Dedifferentiated amniotic fluid mesenchymal stem cell (primary cell): ENCODE results near the gene SCTR.

Source experiments
- DNase-seq: peaks from one replicate; pipeline ENCODE4 v3.0.0-alpha.2; 2016; ENCODE audit errors: extremely low spot score

Gene SCTR

GRCh38 chr2:119523383-119523951 lies 816 bp downstream of the SCTR start:
- DNase-seq: no peak

- no peak for DNase-seq
These were observed 1.6 kb downstream of the SCTR start for GRCh38 chr2:119522671-119523070.

GRCh38 chr2:119521433-119522050 lies 2.7 kb downstream of the SCTR start:
- DNase-seq: no peak

GRCh38 chr2:119520696-119521432 lies 3.4 kb downstream of the SCTR start:
- DNase-seq: no peak

GRCh38 chr2:119519057-119519408 lies 5.2 kb downstream of the SCTR start:
- DNase-seq: no peak

- DNase-seq: no peak
These were observed 5.8 kb downstream of the SCTR start for GRCh38 chr2:119518401-119519056.

- no peak for DNase-seq
These were observed 6.8 kb downstream of the SCTR start for GRCh38 chr2:119517433-119517832.

- no peak for DNase-seq
These were observed 8.2 kb downstream of the SCTR start for GRCh38 chr2:119516121-119516520.

GRCh38 chr2:119513832-119514231 lies 10.5 kb downstream of the SCTR start:
- DNase-seq: no peak

GRCh38 chr2:119512946-119513345 lies 11.3 kb downstream of the SCTR start:
- no peak for DNase-seq

GRCh38 chr2:119511989-119512388 lies 12.3 kb downstream of the SCTR start:
- no peak for DNase-seq

GRCh38 chr2:119508756-119509155 lies 15.5 kb downstream of the SCTR start:
- DNase-seq: no peak

GRCh38 chr2:119496682-119497081 lies 27.6 kb downstream of the SCTR start:
- DNase-seq: no peak

GRCh38 chr2:119495948-119496347 lies 28.3 kb downstream of the SCTR start:
- DNase-seq: no peak

- DNase-seq: no peak
These were observed 30.0 kb downstream of the SCTR start for GRCh38 chr2:119494163-119494790.

- DNase-seq: peak; percentile 40
These were observed 32.3 kb downstream of the SCTR start for GRCh38 chr2:119491776-119492525.

GRCh38 chr2:119490653-119491195 lies 33.6 kb downstream of the SCTR start:
- DNase-seq: no peak

- DNase-seq: no peak
These were observed 34.2 kb downstream of the SCTR start for GRCh38 chr2:119490106-119490505.

GRCh38 chr2:119489232-119489952 lies 34.9 kb downstream of the SCTR start:
- no peak for DNase-seq
